ENCODE measurements around the gene GDI2.

DNA sequence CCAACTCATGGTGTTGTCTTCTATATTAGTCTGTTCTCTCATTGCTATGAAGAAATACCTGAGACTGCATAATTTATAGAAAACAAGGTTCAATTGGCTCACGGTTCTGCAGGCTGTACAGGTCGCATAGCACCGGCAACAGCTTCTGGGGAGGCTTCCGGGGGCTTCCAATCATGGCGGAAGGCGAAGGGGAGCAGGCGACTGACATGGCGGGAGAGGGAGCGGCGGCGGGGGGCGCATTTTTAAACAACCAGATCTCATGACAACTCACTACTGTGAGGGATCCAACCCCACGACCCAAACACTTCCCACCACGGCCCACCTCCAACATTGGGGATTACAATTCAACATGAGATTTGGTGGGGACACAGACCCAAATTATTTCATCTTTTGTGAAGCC lies 28.7 kb upstream of the GDI2 start:
- TF ChIP-seq, protein P1, sequence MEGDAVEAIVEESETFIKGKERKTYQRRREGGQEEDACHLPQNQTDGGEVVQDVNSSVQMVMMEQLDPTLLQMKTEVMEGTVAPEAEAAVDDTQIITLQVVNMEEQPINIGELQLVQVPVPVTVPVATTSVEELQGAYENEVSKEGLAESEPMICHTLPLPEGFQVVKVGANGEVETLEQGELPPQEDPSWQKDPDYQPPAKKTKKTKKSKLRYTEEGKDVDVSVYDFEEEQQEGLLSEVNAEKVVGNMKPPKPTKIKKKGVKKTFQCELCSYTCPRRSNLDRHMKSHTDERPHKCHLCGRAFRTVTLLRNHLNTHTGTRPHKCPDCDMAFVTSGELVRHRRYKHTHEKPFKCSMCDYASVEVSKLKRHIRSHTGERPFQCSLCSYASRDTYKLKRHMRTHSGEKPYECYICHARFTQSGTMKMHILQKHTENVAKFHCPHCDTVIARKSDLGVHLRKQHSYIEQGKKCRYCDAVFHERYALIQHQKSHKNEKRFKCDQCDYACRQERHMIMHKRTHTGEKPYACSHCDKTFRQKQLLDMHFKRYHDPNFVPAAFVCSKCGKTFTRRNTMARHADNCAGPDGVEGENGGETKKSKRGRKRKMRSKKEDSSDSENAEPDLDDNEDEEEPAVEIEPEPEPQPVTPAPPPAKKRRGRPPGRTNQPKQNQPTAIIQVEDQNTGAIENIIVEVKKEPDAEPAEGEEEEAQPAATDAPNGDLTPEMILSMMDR (IDR thresholded peaks at IDR 0.05) = no peak
- no peak for TF ChIP-seq POLR2A (IDR thresholded peaks at IDR 0.05)
